GM23248 (cell line): ENCODE measurements around the gene ACOT13.

Source experiments
- EZH2 ChIP-seq: fragments of 200-600 bp; sonication (generic); IDR thresholded peaks from 2 replicates; pipeline ENCODE4 v1.6.1; 2018; ENCODE audit warnings: antibody characterized with exemption, mild to moderate bottlenecking; ENCODE audit not compliant: insufficient read depth, poor library complexity, severe bottlenecking
- EZH2phosphoT487 ChIP-seq: fragments of 200-600 bp; sonication (generic); IDR thresholded peaks from 2 replicates; pipeline ENCODE4 v1.6.1; 2018; ENCODE audit warnings: antibody characterized with exemption, moderate library complexity, mild to moderate bottlenecking, low read depth; ENCODE audit not compliant: insufficient read depth

DNA sequence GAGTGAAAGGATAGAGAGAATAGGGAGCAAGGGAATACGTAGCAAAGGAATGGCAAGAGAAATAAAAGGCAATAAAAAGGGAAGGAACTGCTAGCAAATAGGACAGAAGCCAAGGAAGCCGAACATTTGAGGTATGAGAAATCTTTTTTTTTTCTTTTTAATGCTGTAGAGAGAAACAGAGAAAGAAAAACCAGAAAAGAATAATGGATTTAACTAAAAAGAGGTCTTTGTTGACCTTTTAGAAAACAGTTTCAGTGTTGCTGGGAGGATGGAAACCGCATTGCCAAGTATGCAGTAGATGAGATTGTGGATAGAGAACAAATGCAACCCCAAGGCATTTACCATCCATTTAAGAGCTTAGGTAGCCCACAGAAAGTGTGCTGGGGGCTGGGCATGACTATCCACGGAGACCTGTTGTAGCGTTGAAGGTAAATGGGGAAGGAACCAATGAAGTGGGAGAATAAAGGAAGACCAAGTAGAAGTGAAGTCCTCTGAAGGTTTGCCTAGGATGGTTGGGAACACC lies 75.4 kb downstream of the ACOT13 start:
- no peak for TF ChIP-seq EZH2phosphoT487
- no peak for TF ChIP-seq EZH2
